Measurements from ENCODE around the gene STK10. TPM values are rescaled to one million over a fixed set of nuclear protein-coding genes. Genes with fewer than 3 reads are reported as not detected.

The STK10 gene
- total and polyA plus RNA-seq, 9 of the 15 experiments (the other 6 are each of a cell fraction or from before 2014, with no cell fraction given): 0.30 to 6.7 (median 2.4) TPM

GRCh38 chr5:172142709-172143215, 45.3 kb downstream of the STK10 start (continued):
- TF ChIP-seq YY1 (IDR thresholded peaks at IDR 0.05; ENCODE audit: borderline replicate concordance in 1 of 3, control insufficient read depth in 1 of 3, extremely low read depth in 1 of 3, insufficient read depth in 3 of 3, insufficient read length in 1 of 3, insufficient replicate concordance in 2 of 3, low read depth in 1 of 3, low read length in 2 of 3) (no peak), ZNF311 (CRISPR knock-in tag; IDR thresholded peaks at IDR 0.05) (no peak), RFX1 (IDR thresholded peaks at IDR 0.05) (no peak), EP300 (IDR thresholded peaks at IDR 0.05; ENCODE audit: low read length) (peak; percentile 85), MIER1 (IDR thresholded peaks at IDR 0.05; ENCODE audit: low read depth) (no peak), ZNF24 (IDR thresholded peaks at IDR 0.05) (no peak), ZBTB17 (CRISPR knock-in tag; IDR thresholded peaks at IDR 0.05) (no peak), CSDE1 (IDR thresholded peaks at IDR 0.05) (0 out of 4 replicates have a peak, but pooled peaks of 1 of the 2 experiments have one; percentile 21), CREM (IDR thresholded peaks at IDR 0.05; ENCODE audit: low read depth) (peak; percentile 60; the same call in 1 of the 2 replicates), MEIS2 (IDR thresholded peaks at IDR 0.05; ENCODE audit: partially characterized antibody) (no peak), CTBP1 (IDR thresholded peaks at IDR 0.05; ENCODE audit: borderline replicate concordance) (peak; percentile 93; the same call in 1 of the 2 replicates), HDGF (IDR thresholded peaks at IDR 0.05) (no peak), EHMT2 (IDR thresholded peaks at IDR 0.05) (no peak), ATF7 (IDR thresholded peaks at IDR 0.05) (peak; percentile 19; the same call in 1 of the 2 replicates), CCNT2 (IDR thresholded peaks at IDR 0.05; ENCODE audit: borderline replicate concordance, extremely low read depth, insufficient read length, low read depth, low read length) (peak; percentile 77), ZMIZ1 (IDR thresholded peaks at IDR 0.05; ENCODE audit: low read depth in 2 of 2, low read length in 2 of 2) (peak in 1 of 2 experiments; percentile 83; a peak in 2 of 4 replicates), PURB (CRISPR knock-in tag; IDR thresholded peaks at IDR 0.05; ENCODE audit: low read depth) (no peak), PCBP1 (IDR thresholded peaks at IDR 0.05; ENCODE audit: low read depth, low read length, poor library complexity, severe bottlenecking) (no peak), NEUROD1 (IDR thresholded peaks at IDR 0.05; ENCODE audit: borderline replicate concordance, low read depth, low read length, partially characterized antibody) (peak; percentile 71), HMG20A (CRISPR knock-in tag; conservative IDR thresholded peaks at IDR 0.05) (no peak), ZNF830 (CRISPR knock-in tag; IDR thresholded peaks at IDR 0.05) (no peak), CGGBP1 (CRISPR knock-in tag; IDR thresholded peaks at IDR 0.05) (no peak), ESRRB (CRISPR knock-in tag; IDR thresholded peaks at IDR 0.05; ENCODE audit: borderline replicate concordance) (no peak), ZNF41 (CRISPR knock-in tag; conservative IDR thresholded peaks at IDR 0.05) (no peak), ZNF696 (CRISPR knock-in tag; conservative IDR thresholded peaks at IDR 0.05) (no peak), SMARCA4 (IDR thresholded peaks at IDR 0.05) (peak; percentile 96)
- TF ChIP-seq, protein P1, sequence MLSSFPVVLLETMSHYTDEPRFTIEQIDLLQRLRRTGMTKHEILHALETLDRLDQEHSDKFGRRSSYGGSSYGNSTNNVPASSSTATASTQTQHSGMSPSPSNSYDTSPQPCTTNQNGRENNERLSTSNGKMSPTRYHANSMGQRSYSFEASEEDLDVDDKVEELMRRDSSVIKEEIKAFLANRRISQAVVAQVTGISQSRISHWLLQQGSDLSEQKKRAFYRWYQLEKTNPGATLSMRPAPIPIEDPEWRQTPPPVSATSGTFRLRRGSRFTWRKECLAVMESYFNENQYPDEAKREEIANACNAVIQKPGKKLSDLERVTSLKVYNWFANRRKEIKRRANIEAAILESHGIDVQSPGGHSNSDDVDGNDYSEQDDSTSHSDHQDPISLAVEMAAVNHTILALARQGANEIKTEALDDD (IDR thresholded peaks at IDR 0.05): peak; percentile 56; the same call in 1 of the 2 replicates
